GM19240 (cell line): Measurements from ENCODE around the gene LSM12.
"Not testable (repeated sequence)": the region's sequence is repeated elsewhere in the genome, so short reads cannot be mapped to it uniquely, and the experiment has no call there.

Source experiments
- DNase-seq: peaks from one replicate; pipeline ENCODE4 v3.0.0; 2011; ENCODE audit warnings: low spot score; ENCODE audit not compliant: insufficient read length

Gene LSM12

GRCh38 chr17:44044071-44044470 lies 22.4 kb downstream of the LSM12 start:
- no peak for DNase-seq

- DNase-seq = no peak
Observed at GRCh38 chr17:44043272-44043696, 23.2 kb downstream of the LSM12 start.

- no peak for DNase-seq
Observed at GRCh38 chr17:44039829-44040635, 26.4 kb downstream of the LSM12 start.

GRCh38 chr17:44038604-44039011 lies 27.9 kb downstream of the LSM12 start:
- DNase-seq = no peak

GRCh38 chr17:44037471-44037870 lies 29.0 kb downstream of the LSM12 start:
- no peak for DNase-seq

- not testable (repeated sequence) for DNase-seq
Observed at GRCh38 chr17:44034688-44035087, 31.8 kb downstream of the LSM12 start.

GRCh38 chr17:44033861-44034408 lies 32.5 kb downstream of the LSM12 start:
- DNase-seq = no peak

GRCh38 chr17:44030482-44030881 lies 36.0 kb downstream of the LSM12 start:
- no peak for DNase-seq

- no peak for DNase-seq
Observed at GRCh38 chr17:44029736-44030135, 36.7 kb downstream of the LSM12 start.

- no peak for DNase-seq
Observed at GRCh38 chr17:44024853-44025252, 41.6 kb downstream of the LSM12 start.

- no peak for DNase-seq
Observed at GRCh38 chr17:44024271-44024663, 42.2 kb downstream of the LSM12 start.

GRCh38 chr17:44023545-44024270 lies 42.8 kb downstream of the LSM12 start:
- DNase-seq = no peak

GRCh38 chr17:44022246-44022645 lies 44.2 kb downstream of the LSM12 start:
- DNase-seq = no peak

GRCh38 chr17:44021227-44021626 lies 45.2 kb downstream of the LSM12 start:
- not testable (repeated sequence) for DNase-seq

GRCh38 chr17:44014437-44015172 lies 51.9 kb downstream of the LSM12 start, which contains the start of gene TMEM101:
TSS of gene TMEM101 (minus strand) at chr17:44014963. CDS start at chr17:44014952, 11 bp downstream.
- DNase-seq = peak; percentile 95

GRCh38 chr17:44014133-44014436 lies 52.4 kb downstream of the LSM12 start:
- no peak for DNase-seq

GRCh38 chr17:44012874-44013273 lies 53.6 kb downstream of the LSM12 start:
- no peak for DNase-seq

- no peak for DNase-seq
Observed at GRCh38 chr17:44012391-44012790, 54.1 kb downstream of the LSM12 start.

- DNase-seq = no peak
Observed at GRCh38 chr17:44011876-44012275, 54.6 kb downstream of the LSM12 start.

GRCh38 chr17:44010966-44011647 lies 55.4 kb downstream of the LSM12 start:
- DNase-seq = no peak
